Activated effector memory CD4-positive, alpha-beta T cell treated with Interleukin-2 at 50 U/mL for 16 hours (primary cell): ENCODE results near the gene SEMA6D.

Source experiments
- DNase-seq: peaks from one replicate; pipeline ENCODE4 v3.0.0-alpha.2; 2020

SEMA6D gene

GRCh38 chr15:47792231-47792630 is 74.9 kb downstream of the SEMA6D start:
- DNase-seq, result no peak

- no peak for DNase-seq
These were observed 77.1 kb downstream of the SEMA6D start for GRCh38 chr15:47794252-47794914.

GRCh38 chr15:47795864-47796263 is 78.6 kb downstream of the SEMA6D start:
- no peak for DNase-seq

- DNase-seq, result no peak
These were observed 79.0 kb downstream of the SEMA6D start for GRCh38 chr15:47796339-47796738.

GRCh38 chr15:47796830-47797229 is 79.5 kb downstream of the SEMA6D start:
- DNase-seq, result no peak

- no peak for DNase-seq
These were observed 84.2 kb downstream of the SEMA6D start for GRCh38 chr15:47801522-47801921.

- no peak for DNase-seq
These were observed 84.9 kb downstream of the SEMA6D start for GRCh38 chr15:47802216-47802615.

GRCh38 chr15:47803767-47804166 is 86.5 kb downstream of the SEMA6D start:
- no peak for DNase-seq

- no peak for DNase-seq
These were observed 87.4 kb downstream of the SEMA6D start for GRCh38 chr15:47804733-47805132.

- no peak for DNase-seq
These were observed 88.7 kb downstream of the SEMA6D start for GRCh38 chr15:47806008-47806407.

- DNase-seq, result no peak
These were observed 93.9 kb downstream of the SEMA6D start for GRCh38 chr15:47811172-47811571.

GRCh38 chr15:47812470-47812999 is 95.2 kb downstream of the SEMA6D start:
- no peak for DNase-seq

- no peak for DNase-seq
These were observed 96.6 kb downstream of the SEMA6D start for GRCh38 chr15:47813748-47814384.

GRCh38 chr15:47814620-47815019 is 97.3 kb downstream of the SEMA6D start:
- no peak for DNase-seq

GRCh38 chr15:47817969-47818548 is 100.8 kb downstream of the SEMA6D start:
- DNase-seq, result no peak

- no peak for DNase-seq
These were observed 101.9 kb downstream of the SEMA6D start for GRCh38 chr15:47819158-47819557.

GRCh38 chr15:47820057-47820746 is 102.9 kb downstream of the SEMA6D start:
- no peak for DNase-seq

GRCh38 chr15:47820747-47821319 is 103.5 kb downstream of the SEMA6D start:
- DNase-seq, result no peak

GRCh38 chr15:47822048-47822447 is 104.7 kb downstream of the SEMA6D start:
- no peak for DNase-seq
